ENCODE data around the gene CEP85L. TPM values are rescaled to one million over a fixed set of nuclear protein-coding genes. Genes with fewer than 3 reads are reported as not detected.

Gene CEP85L
- total and polyA plus RNA-seq, 2 of the 4 experiments (the other 2 are of a cell fraction), result 2.3 to 25.6 TPM

- H2BK20ac ChIP-seq (ENCODE audit: low read depth, low read length), result no peak overlapping the region
- no peak overlapping the region for H4K8ac ChIP-seq (ENCODE audit: low read depth in 2 of 2, low read length in 2 of 2)
- 0 out of 2 replicates have a peak overlapping the region, but pooled peaks have one; percentile 29 for H3K4ac ChIP-seq (ENCODE audit: low read depth, low read length)
- no peak overlapping the region for H3K18ac ChIP-seq (ENCODE audit: low read depth, low read length)
- dilution Hi-C loops (cut with HindIII; ENCODE audit: low sequenced_read_pairs, unreplicated experiment), result no loop called here
- peaks cover 3% of the 10 kb centered on the region for H3K4me1 ChIP-seq (ENCODE audit: control insufficient read depth, insufficient read depth, low read length)
- no peaks in the 10 kb centered on the region for H3K36me3 ChIP-seq (ENCODE audit: control insufficient read depth, insufficient read depth, low read length)
- H2AFZ ChIP-seq (replicated peaks; ENCODE audit: low read length, poor library complexity), result no peak overlapping the region
- no peak overlapping the region for H3K9ac ChIP-seq (ENCODE audit: low read depth, low read length)
- H3K27ac ChIP-seq (ENCODE audit: insufficient read depth, low read length), result no peak overlapping the region
- H2BK15ac ChIP-seq (ENCODE audit: low read depth, low read length), result no peak overlapping the region
- WGBS, 2 experiments (ENCODE audit: extremely low coverage in 2 of 2, insufficient read length in 1 of 2), result 67% methylated on average over 1 of the region's 3 CpGs; no CpG with 5 or more reads in 1 of the 2 experiments
- H3K79me1 ChIP-seq (ENCODE audit: low read depth in 1 of 2, low read length in 2 of 2), result peaks cover 7% of the 10 kb centered on the region in 2 experiments; a peak in 3 of 4 replicates
- ATAC-seq (ENCODE audit: low read depth) (peak; percentile 84), DNase-seq (peak; percentile 79)
- ChIA-PET POLR2A (ENCODE audit: unreplicated experiment) (interaction anchor here (0.7 kb wide), 1 partner anchor 12 kb away, joined by 3 read pairs; no protein-coding TSS in a partner anchor), CTCF (interaction anchor here (0.9 to 1.1 kb wide), 3 partner anchors 264 to 272 kb away, joined by 3 to 7 read pairs (median 6); no protein-coding TSS in a partner anchor)
- in situ Hi-C loops (cut with MboI; ENCODE audit: low sequenced_read_pairs), result no loop called here
- no peak overlapping the region for H4K91ac ChIP-seq (ENCODE audit: insufficient read depth, low read depth, low read length)
- H3K14ac ChIP-seq (replicated peaks; ENCODE audit: low read depth, low read length), result no peak overlapping the region
- H4K5ac ChIP-seq (ENCODE audit: low read depth, low read length), result no peak overlapping the region
- H3K4me2 ChIP-seq (ENCODE audit: low read depth, low read length), result peak overlapping the region; percentile 56
- H2AK5ac ChIP-seq (ENCODE audit: low read depth, low read length), result no peak overlapping the region
- no peak overlapping the region for H3K56ac ChIP-seq (ENCODE audit: extremely low read depth, insufficient read depth, low read length)
- H3K4me3 ChIP-seq (ENCODE audit: insufficient read depth, low read depth, low read length), result no peak overlapping the region
- 0 out of 2 replicates have a peak, but pooled peaks cover 3% of the 10 kb centered on the region for H3K9me1 ChIP-seq (ENCODE audit: insufficient read depth, low read length)
- H3K9me3 ChIP-seq (ENCODE audit: control insufficient read depth, insufficient read depth, low read length), result no peaks in the 10 kb centered on the region
- no peak overlapping the region for H3K23ac ChIP-seq (ENCODE audit: low read depth, low read length)
- no TSS peak for BruUV-seq (replicated peaks)
- no peaks in the 10 kb centered on the region for H3K27me3 ChIP-seq (ENCODE audit: control insufficient read depth, insufficient read depth, low read length)
- H4K20me1 ChIP-seq (ENCODE audit: insufficient read depth, low read length), result no peaks in the 10 kb centered on the region; the same call in 1 of the 2 replicates
- H2AK9ac ChIP-seq (replicated peaks; ENCODE audit: low read depth, low read length, poor library complexity), result no peak overlapping the region
- H2BK5ac ChIP-seq (ENCODE audit: low read depth, low read length, poor library complexity, severe bottlenecking), result peak overlapping the region; percentile 74
- intact Hi-C loops (cut with micrococcal nuclease), result loop anchor here (1.0 to 10.0 kb wide), 6 partner anchors 42 to 343 kb away; partner anchors contain the start of gene ASF1A
- no peak overlapping the region for H2BK120ac ChIP-seq (ENCODE audit: low read depth, low read length)
- no peak for TF ChIP-seq RFX5 (IDR thresholded peaks at IDR 0.05; ENCODE audit: low read depth, low read length)
- TF ChIP-seq CEBPB (IDR thresholded peaks at IDR 0.05; ENCODE audit: low read depth, low read length), result peak; percentile 87
- no peak for TF ChIP-seq ELK1 (IDR thresholded peaks at IDR 0.05; ENCODE audit: borderline replicate concordance, low read depth, low read length)
- no peak for TF ChIP-seq MAZ (IDR thresholded peaks at IDR 0.05; ENCODE audit: borderline replicate concordance, low read depth, low read length)
- no peak for TF ChIP-seq MXI1 (IDR thresholded peaks at IDR 0.05; ENCODE audit: borderline replicate concordance, low read depth, low read length)
- TF ChIP-seq NFE2L2 (IDR thresholded peaks at IDR 0.05; ENCODE audit: low read depth, low read length), result no peak
- TF ChIP-seq MAFK (IDR thresholded peaks at IDR 0.05; ENCODE audit: low read depth, low read length), result no peak
- no peak for TF ChIP-seq USF2 (IDR thresholded peaks at IDR 0.05; ENCODE audit: low read depth, low read length)
- TF ChIP-seq CTCF (conservative IDR thresholded peaks at IDR 0.05; ENCODE audit: low read depth, low read length), result peak; percentile 80
- peak; percentile 68 for TF ChIP-seq SMC3 (IDR thresholded peaks at IDR 0.05; ENCODE audit: low read depth, low read length)
- TF ChIP-seq CHD1 (IDR thresholded peaks at IDR 0.05; ENCODE audit: low read depth, low read length), result no peak
- no peak for TF ChIP-seq BHLHE40 (IDR thresholded peaks at IDR 0.05; ENCODE audit: low read depth, low read length)
These were observed 100.0 kb downstream of the CEP85L start for GRCh38 chr6:118551063-118552053.
